DMS 273 treated with DMSO at 0.1 percent for 48 hours (cell line): ENCODE data around the gene PDE4D.
"Not testable (repeated sequence)": the region's sequence is repeated elsewhere in the genome, so short reads cannot be mapped to it uniquely, and the experiment has no call there.

ENCODE experiments used
- DNase-seq: peaks from one replicate; lab custom pipeline; 2025; lab: John Stamatoyannopoulos, UW

The PDE4D gene

DNA sequence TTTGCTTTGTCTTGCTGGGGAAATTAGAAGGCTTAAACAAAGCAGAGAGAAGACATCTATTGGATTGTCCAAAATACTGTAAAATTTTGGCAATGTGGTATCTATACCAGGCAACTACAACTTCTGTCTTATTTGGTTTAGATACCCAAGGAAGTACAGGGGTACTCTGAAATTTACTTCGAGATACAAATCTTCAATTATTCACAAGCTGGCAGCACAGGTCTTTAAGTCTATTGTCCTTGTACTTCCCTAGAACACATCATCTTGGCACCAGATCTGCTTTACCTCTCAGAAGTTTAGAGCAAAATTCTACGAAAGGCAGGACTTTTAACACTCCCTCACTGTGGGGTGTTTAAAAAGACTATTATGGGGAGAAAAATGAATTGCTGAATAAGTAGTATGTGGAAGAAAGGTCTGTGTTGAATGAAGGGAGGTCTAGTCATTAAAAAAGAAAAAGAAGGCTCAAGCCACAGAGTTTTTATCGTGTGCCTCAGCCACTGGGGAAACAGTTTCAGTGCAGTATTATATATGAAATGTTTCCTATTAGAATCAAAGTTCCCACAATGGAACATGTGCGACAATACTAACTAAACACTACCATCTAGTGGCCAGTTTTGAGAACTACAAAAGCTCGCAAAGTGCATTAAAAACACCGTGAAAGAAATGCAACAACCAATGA is 93.7 kb downstream of the PDE4D start:
- peak; percentile 43 for DNase-seq

GRCh38 chr5:59798862-59799667 is 94.5 kb downstream of the PDE4D start:
- DNase-seq: peak; percentile 39

- DNase-seq: no peak
These were observed 98.4 kb downstream of the PDE4D start for GRCh38 chr5:59795141-59795540.

- no peak for DNase-seq
These were observed 100.4 kb downstream of the PDE4D start for GRCh38 chr5:59792983-59793585.

GRCh38 chr5:59791617-59792016 is 101.9 kb downstream of the PDE4D start:
- DNase-seq: no peak

DNA sequence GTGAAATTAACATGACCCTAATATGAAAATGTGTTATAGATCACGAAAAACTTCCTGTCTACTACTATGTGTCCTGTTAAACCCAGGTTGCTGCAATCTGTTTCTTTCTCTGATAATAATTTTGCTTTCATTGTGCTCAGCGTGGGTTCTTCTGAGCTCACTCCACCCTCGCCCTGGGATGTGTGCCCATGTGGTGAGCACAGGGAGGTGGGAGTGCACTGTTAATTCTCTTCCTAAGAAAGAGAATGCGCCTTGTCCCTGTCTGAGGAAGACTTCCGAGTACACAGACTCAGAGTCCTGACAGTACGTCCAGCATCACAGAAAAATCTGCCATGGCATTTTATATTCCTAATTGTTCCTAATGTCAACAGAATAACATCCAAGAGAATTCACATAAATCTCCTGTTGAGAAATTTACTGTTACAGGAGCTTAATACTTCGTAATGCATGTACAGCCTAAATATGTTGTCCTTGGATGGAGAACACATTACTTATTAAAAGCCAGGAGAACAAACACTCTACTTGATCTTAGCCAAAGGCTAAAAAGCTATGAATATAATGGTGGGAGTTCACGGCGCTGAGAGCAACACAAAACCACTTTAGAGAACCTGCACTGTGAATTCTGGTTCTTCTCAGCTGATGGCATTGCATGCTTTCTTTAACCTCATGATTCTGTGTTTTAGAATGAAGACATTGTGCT is 102.6 kb downstream of the PDE4D start:
- no peak for DNase-seq

- DNase-seq: no peak
These were observed 103.2 kb downstream of the PDE4D start for GRCh38 chr5:59790376-59790775.

GRCh38 chr5:59789894-59790293 is 103.6 kb downstream of the PDE4D start:
- no peak for DNase-seq

- no peak for DNase-seq
These were observed 104.3 kb downstream of the PDE4D start for GRCh38 chr5:59789197-59789596.

DNA sequence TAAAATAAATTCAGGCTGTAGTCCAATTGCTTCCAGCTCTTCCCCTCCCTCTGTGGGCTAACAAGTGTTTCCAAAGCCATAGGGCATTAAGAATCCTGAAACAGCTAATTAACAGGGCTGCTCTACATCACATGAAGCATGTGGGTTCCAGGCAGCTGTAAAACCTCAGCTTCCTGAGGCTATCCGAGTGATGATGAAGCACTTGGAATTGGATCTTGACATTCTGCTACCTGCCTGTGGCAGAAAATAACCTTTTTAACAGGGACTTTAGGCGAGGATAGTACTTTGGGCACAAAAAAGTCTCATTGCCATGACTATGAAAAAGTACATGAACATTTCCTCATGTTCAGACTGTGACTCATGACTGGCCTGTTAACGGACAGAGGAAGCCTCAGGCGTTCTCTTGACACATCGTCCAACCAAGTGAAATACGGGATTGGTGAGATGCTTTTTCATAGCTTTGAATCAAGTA is 107.2 kb downstream of the PDE4D start:
- DNase-seq: no peak

- no peak for DNase-seq
These were observed 107.7 kb downstream of the PDE4D start for GRCh38 chr5:59785676-59786333.

GRCh38 chr5:59784708-59785107 is 108.8 kb downstream of the PDE4D start:
- DNase-seq: not testable (repeated sequence)

GRCh38 chr5:59783264-59783663 is 110.3 kb downstream of the PDE4D start:
- DNase-seq: no peak

- no peak for DNase-seq
These were observed 110.7 kb downstream of the PDE4D start for GRCh38 chr5:59782856-59783255.

- DNase-seq: no peak
These were observed 114.1 kb downstream of the PDE4D start for GRCh38 chr5:59779453-59779852.

- no peak for DNase-seq
These were observed 116.5 kb downstream of the PDE4D start for GRCh38 chr5:59777028-59777427.

DNA sequence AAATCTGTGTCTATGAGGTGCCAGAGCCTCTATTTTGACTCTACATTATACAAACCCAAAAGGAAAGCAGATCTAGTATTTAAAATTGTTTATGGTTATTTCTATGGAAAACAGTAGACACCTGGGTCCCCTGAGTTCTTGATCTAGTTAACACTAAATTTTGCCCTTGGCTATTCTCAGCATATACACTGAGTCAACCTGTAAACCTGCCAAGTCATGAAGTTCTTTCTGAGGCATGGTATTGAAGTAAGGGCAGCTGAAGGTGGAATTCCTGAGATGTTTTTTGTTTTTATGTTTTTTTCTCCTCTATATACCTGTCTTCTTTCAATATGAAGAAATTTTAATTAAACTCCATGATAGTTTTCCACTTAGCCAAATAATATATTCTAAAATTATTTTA is 120.2 kb downstream of the PDE4D start:
- DNase-seq: no peak

GRCh38 chr5:59772757-59773156 is 120.8 kb downstream of the PDE4D start:
- DNase-seq: no peak

GRCh38 chr5:59772206-59772605 is 121.3 kb downstream of the PDE4D start:
- no peak for DNase-seq

GRCh38 chr5:59770953-59771352 is 122.6 kb downstream of the PDE4D start:
- DNase-seq: no peak

GRCh38 chr5:59769832-59770231 is 123.7 kb downstream of the PDE4D start:
- DNase-seq: no peak

DNA sequence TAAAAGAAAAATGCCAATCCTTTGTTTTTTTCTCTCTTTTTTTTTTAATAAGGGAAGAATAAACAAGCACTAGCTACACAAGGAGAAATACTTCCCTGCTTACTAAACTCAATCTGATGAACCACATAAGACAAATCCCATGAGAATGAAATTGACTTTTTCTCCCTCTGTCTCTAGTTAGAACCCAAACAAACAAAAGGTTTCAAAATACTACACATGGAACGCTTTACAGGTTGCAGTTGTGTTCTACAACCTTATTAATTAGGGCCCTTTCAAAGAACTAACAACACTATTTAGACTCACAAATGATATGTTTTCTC is 124.5 kb downstream of the PDE4D start:
- no peak for DNase-seq
